Left renal cortex interstitium (tissue), 4 donors: ENCODE measurements around the gene RNF152. TPM values are rescaled to one million over a fixed set of nuclear protein-coding genes. Genes with fewer than 3 reads are reported as not detected.

Source experiments
- DNase-seq, 4 donors: peaks; one replicate each; pipeline ENCODE4 v3.0.0-alpha.2; 2013; ENCODE audit warnings: low read depth in 4 of 4, low spot score in 2 of 4, missing footprints in 1 of 4
- polyA plus RNA-seq, 4 donors: library from polyadenylated mRNA; unstranded; fragments of 120-200 nt; gene quantifications; one replicate each; pipeline ENCODE4 v1.2.1, GENCODE V29; 2013; ENCODE audit not compliant: insufficient read length in 4 of 4

The RNF152 gene
- polyA plus RNA-seq, 4 donors = 6.9 to 14.3 (median 9.5) TPM

DNA sequence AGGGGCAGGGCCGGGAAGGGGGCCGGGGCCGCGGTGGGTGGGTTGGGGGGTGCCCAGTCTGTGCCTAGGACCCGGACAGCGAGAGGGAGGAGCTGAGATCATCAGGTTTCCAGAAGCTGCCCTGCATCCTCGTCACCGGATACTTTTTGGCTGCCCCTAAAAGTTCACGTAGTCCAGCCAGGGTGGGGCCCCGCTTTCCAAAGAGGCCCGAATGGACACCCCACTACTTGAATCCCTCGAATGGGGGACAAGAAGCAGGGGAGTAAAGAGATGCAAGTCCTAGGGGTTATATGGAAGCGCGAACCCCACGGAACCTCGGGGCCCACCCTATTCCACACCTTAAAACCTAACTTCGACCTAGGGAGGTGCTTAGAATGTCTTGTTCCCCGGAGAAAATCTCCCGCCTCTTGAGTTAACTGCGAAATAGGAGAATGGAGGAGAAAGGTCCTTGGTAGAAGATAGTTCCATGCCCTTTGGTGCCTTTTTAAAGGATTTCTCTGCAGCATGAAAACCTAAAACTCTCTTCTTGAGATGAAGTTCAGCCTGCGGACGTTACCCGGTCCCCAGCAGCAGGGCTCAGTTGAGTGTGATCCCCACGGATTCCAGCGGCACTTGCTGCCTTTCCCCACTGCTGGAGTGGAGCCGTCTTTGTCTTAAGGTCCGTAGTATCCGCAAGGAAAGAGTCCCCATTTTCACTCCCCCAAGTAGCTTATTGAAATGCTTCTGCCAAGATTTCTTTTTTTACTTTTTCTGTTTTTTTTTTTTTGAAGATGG, 2.1 kb upstream of the RNF152 start:
- no peak for DNase-seq

- DNase-seq = peak in 2 of 4 donors; percentile 65 to 69
These were observed 1.4 kb upstream of the RNF152 start for GRCh38 chr18:61893971-61894750.

- no peak for DNase-seq
These were observed 633 bp upstream of the RNF152 start for GRCh38 chr18:61893309-61893970.

DNA sequence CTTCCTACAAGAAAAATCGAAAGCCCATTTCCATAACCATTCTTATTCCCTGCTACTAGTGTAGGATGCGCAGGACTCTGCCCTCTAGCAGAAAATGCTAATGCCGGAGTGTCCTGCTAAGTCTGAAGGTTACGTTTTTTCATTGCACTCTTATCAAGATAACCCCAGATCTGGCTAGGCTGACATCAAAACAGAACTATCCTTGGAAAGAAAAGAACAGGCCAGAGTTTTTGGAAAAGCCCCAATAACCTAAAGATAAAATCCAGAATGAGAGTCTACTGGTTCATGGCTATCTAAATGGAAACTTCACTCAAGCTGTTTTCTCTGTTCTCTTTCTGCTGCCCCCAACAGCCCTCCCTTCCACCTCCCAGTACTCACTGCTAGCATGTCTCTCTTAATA, 913 bp downstream of the RNF152 start:
- DNase-seq = no peak

- no peak for DNase-seq
These were observed 1.5 kb downstream of the RNF152 start for GRCh38 chr18:61891271-61891670.

GRCh38 chr18:61890344-61890743, 2.5 kb downstream of the RNF152 start:
- DNase-seq = no peak

GRCh38 chr18:61889541-61889940, 3.3 kb downstream of the RNF152 start:
- no peak for DNase-seq

- no peak for DNase-seq
These were observed 4.2 kb downstream of the RNF152 start for GRCh38 chr18:61888622-61889021.

- DNase-seq = no peak
These were observed 5.0 kb downstream of the RNF152 start for GRCh38 chr18:61887838-61888237.

- DNase-seq = no peak
These were observed 9.3 kb downstream of the RNF152 start for GRCh38 chr18:61883547-61883946.

DNA sequence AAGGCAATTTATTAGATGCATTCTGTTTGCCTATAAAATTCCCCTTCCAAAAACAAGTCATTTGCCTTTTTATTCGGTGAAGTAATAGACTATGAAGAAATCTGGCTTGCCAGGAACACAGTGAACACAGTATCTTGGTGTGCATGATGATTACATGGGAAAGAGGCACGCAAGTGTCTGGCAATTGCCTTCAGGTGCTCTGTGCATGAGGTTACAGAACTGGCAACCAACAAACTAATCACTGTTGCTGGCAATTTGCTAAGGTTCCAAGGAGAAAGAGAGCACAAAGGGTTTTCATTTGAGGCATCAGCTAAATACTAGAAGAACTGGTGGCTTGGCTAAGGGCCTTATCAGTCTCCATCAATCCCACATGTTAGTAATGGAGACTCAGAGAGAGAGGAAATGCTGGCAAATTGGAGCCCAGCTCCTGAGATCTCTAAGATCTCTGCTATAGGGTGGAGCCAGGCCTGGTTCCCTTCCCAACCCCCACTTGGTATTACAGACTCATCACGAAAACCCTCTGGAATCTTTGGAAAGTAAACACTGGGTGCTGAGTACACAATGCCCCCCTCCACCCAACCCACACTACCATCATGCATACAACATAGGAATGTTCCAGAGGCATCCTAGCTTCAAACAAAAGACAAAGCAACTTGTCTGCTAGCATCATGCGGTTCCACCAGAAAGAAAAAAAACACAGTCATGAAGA, 10.4 kb downstream of the RNF152 start:
- no peak for DNase-seq

GRCh38 chr18:61876899-61877298, 15.9 kb downstream of the RNF152 start:
- DNase-seq = no peak

- DNase-seq = peak in 1 of 4 donors; percentile 19
These were observed 22.7 kb downstream of the RNF152 start for GRCh38 chr18:61870151-61870550.

GRCh38 chr18:61869636-61870035, 23.2 kb downstream of the RNF152 start:
- no peak for DNase-seq

DNA sequence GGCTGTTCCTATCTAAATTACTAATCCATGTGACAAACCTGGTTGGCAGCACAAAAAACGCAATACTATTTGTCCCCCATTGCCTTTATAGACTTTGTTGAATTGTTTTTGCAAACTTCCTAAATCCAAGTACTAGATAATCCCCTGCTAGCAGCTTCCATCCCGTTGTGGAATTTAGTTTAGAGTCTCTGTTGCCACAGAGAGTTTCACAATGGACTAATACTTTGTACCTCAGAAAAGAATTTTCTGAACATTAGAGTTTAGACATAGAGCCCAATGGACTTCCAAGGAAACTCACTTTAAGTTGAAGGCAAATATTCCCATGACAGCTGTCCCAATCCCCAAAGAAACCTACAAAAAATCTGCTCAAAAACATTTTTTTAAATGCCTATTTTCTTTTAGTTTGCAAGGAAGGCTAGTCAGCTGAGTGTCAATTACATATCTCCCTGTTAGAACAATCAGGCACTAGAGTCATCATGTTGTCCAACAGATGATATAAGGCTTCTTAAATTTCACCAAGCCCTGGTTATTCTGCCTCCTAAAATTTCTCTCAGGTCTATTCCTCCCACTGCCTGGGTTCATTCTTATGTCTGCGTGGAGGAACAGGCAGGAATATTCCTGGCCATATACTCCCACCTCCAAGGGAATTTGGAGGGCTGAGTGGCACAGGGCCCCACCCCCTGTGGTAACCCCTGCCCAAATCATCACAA, 27.2 kb downstream of the RNF152 start:
- peak in 3 of 4 donors; percentile 17 to 28 (median 21) for DNase-seq

- no peak for DNase-seq
These were observed 31.4 kb downstream of the RNF152 start for GRCh38 chr18:61861372-61861771.

DNA sequence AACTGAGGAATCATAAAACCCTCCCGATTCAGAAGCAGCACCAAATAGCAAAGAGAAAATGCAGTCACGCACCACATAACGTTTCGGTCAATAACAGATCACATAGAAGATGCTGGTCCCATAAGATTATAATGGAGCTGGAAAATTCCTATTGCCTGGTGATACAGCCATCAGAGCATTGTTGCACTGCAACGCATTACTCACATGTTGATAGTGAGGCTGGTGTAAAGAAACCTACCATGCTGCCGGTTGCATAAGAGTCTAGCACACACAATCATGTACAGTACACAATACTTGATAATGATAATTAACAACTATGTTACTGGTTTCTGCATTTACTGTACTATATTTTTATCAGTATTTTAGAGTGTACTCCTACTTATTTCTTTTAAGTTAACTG, 32.5 kb downstream of the RNF152 start:
- DNase-seq = no peak

- no peak for DNase-seq
These were observed 33.7 kb downstream of the RNF152 start for GRCh38 chr18:61859113-61859512.

- no peak for DNase-seq
These were observed 36.1 kb downstream of the RNF152 start for GRCh38 chr18:61856678-61857077.
